ENCODE data around the gene WSB1.
A peak's percentile ranks its signal among the peaks of the same experiment; 100 is the strongest.

The WSB1 gene

DNA sequence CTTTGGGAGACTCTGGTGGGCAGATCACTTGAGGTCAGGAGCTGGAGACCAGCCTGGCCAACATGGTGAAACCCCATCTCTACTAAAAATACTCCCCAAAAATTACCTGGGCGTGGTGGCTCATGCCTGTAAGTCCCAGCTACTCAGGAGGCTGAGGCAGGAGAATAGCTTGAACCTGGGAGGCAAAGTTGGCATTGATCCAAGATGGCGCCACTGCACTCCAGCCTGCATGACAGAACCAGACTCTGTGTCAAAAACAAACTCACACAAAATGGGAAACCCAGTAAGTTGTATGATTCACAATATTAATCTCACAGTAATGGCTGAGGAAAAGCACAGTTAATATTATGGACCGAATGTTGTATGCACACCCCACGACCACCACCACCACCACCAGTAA is 24.3 kb downstream of the WSB1 start:
- Histone ChIP-seq H3K27me3 (ENCODE audit: low read depth, low read length) (no peaks in the 10 kb centered on the region), H3K4me3 (ENCODE audit: low read depth in 1 of 2, low read length in 2 of 2) (no peak overlapping the region), H3K4me1 (ENCODE audit: control insufficient read depth in 1 of 2, insufficient read depth in 2 of 2, low read length in 2 of 2) (peaks cover 10 to 22% of the 10 kb centered on the region in 2 donors), H3K9me3 (ENCODE audit: control insufficient read depth in 1 of 2, low read length in 2 of 2) (no peaks in the 10 kb centered on the region), H3K36me3 (ENCODE audit: control insufficient read depth in 1 of 2, insufficient read depth in 2 of 2, low read length in 2 of 2) (peaks cover 30 to 35% of the 10 kb centered on the region in 2 donors), H3K27ac (ENCODE audit: low read length) (no peak overlapping the region)

DNA sequence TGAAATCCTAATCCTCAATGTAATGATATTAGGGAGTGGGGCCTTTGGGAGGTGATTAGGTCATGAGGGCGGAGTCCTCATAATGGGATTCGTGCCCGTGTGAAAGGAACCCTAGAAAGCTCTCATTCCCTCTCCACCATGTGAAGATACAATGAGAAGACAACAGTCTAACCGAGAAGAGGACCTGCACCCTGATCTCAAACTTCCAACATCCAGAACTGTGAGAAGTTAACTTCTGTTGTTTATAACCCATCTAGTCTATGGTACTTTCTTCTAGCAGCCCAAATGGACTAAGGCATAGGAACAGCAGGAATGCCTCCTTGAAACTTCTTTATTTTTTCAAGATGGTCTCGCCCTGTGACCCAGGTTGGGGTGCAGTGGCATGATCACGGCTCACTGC is 24.7 kb downstream of the WSB1 start:
- Histone ChIP-seq H3K36me3 (ENCODE audit: control insufficient read depth in 1 of 2, insufficient read depth in 2 of 2, low read length in 2 of 2) (peaks cover 27 to 33% of the 10 kb centered on the region in 2 donors), H3K4me1 (ENCODE audit: control insufficient read depth in 1 of 2, insufficient read depth in 2 of 2, low read length in 2 of 2) (peaks cover 11 to 21% of the 10 kb centered on the region in 2 donors), H3K27ac (ENCODE audit: low read length) (no peak overlapping the region)

DNA sequence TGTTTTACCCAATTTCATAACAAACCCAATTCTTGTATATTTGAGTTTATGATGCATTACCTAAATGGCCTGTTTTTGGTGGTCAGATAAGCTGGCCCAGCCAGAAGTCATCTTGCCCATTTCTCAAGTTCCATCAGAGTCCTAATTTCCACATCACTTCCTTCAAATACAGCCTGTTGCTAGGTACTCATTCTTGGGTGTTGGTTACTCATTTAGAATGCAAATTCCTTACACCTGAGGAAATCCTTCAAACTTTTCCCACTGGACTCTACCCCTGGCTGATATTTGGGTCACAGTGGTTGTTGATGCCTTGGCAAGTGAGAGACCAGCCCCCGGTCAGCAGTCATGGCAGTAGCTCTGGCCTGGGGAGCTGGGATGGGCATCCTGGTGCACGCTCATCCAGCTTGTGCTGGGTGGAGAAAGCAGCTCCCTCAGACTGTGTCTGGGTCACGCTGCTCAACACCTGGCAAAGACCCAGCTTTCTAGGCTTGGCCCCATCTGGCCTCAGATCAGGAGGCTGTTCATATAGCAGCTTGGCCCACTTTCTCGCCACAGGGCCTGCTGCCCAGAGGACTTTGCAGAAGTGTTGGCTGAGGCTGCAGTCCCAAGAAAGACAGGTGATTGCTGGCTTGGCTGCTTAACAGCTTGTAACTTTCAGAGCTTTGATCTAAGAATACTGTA is 25.8 kb downstream of the WSB1 start:
- no peak overlapping the region for H3K4me3 ChIP-seq (ENCODE audit: low read depth in 1 of 2, low read length in 2 of 2)
- peak overlapping the region; percentile 20 for H3K27ac ChIP-seq (ENCODE audit: low read length)
- peaks cover 21 to 28% of the 10 kb centered on the region in 2 donors for H3K36me3 ChIP-seq (ENCODE audit: control insufficient read depth in 1 of 2, insufficient read depth in 2 of 2, low read length in 2 of 2)
- H3K9me3 ChIP-seq (ENCODE audit: control insufficient read depth in 1 of 2, low read length in 2 of 2), result no peaks in the 10 kb centered on the region
- no peaks in the 10 kb centered on the region for H3K27me3 ChIP-seq (ENCODE audit: low read depth, low read length)
- H3K4me1 ChIP-seq (ENCODE audit: control insufficient read depth in 1 of 2, insufficient read depth in 2 of 2, low read length in 2 of 2), result peaks cover 20 to 30% of the 10 kb centered on the region in 2 donors

More for the DNA sequence above, 24.7 kb downstream of the WSB1 start:
- Histone ChIP-seq H3K27me3 (ENCODE audit: low read depth, low read length) (no peaks in the 10 kb centered on the region), H3K4me3 (ENCODE audit: low read depth in 1 of 2, low read length in 2 of 2) (no peak overlapping the region), H3K9me3 (ENCODE audit: control insufficient read depth in 1 of 2, low read length in 2 of 2) (no peaks in the 10 kb centered on the region)

DNA sequence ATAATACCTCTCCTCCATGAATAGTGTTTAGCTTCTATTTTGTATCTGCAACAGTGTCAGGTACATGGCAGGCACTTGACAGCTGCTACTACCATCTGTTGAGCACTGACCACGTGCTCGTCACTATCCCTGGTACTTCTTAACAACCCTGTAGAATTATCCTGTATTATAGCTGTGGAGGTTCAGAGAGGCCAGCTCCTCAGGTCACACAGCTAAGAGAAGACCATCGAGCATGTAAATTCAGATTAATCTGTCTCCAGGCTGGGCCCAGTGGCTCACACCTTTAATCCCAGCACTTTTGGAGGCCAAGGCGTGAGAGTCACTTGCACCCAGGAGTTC is 26.3 kb downstream of the WSB1 start:
- no peaks in the 10 kb centered on the region for H3K27me3 ChIP-seq (ENCODE audit: low read depth, low read length)
- peaks cover 20 to 33% of the 10 kb centered on the region in 2 donors for H3K4me1 ChIP-seq (ENCODE audit: control insufficient read depth in 1 of 2, insufficient read depth in 2 of 2, low read length in 2 of 2)
- no peaks in the 10 kb centered on the region for H3K9me3 ChIP-seq (ENCODE audit: control insufficient read depth in 1 of 2, low read length in 2 of 2)
- H3K27ac ChIP-seq (ENCODE audit: low read length), result peak overlapping the region; percentile 5
- no peak overlapping the region for H3K4me3 ChIP-seq (ENCODE audit: low read depth in 1 of 2, low read length in 2 of 2)
- H3K36me3 ChIP-seq (ENCODE audit: control insufficient read depth in 1 of 2, insufficient read depth in 2 of 2, low read length in 2 of 2), result peaks cover 17 to 23% of the 10 kb centered on the region in 2 donors

DNA sequence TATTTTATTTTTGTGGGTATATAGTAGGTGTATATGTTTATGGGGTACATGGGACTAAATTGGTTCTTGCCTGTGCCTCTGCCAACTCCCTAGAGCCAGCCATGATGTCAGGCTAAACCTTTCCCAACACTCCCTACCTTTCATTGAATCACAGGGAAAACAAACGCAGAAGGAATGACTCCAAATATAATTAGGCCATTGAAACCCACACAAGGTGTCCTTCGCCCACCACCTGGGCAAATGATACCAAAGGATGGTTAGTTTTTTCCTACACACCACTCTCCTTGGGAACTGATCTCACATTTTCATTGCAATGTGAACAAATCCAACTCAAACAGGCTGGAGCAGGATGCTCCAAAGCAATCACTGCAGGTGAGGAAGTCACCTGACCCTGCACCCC is 27.5 kb downstream of the WSB1 start:
- H3K9me3 ChIP-seq (ENCODE audit: control insufficient read depth in 1 of 2, low read length in 2 of 2), result no peaks in the 10 kb centered on the region
- peaks cover 20 to 36% of the 10 kb centered on the region in 2 donors for H3K4me1 ChIP-seq (ENCODE audit: control insufficient read depth in 1 of 2, insufficient read depth in 2 of 2, low read length in 2 of 2)
- no peak overlapping the region for H3K27ac ChIP-seq (ENCODE audit: low read length)
- peaks cover 5 to 12% of the 10 kb centered on the region in 2 donors for H3K36me3 ChIP-seq (ENCODE audit: control insufficient read depth in 1 of 2, insufficient read depth in 2 of 2, low read length in 2 of 2)
- no peak overlapping the region for H3K4me3 ChIP-seq (ENCODE audit: low read depth in 1 of 2, low read length in 2 of 2)
- no peaks in the 10 kb centered on the region for H3K27me3 ChIP-seq (ENCODE audit: low read depth, low read length)

DNA sequence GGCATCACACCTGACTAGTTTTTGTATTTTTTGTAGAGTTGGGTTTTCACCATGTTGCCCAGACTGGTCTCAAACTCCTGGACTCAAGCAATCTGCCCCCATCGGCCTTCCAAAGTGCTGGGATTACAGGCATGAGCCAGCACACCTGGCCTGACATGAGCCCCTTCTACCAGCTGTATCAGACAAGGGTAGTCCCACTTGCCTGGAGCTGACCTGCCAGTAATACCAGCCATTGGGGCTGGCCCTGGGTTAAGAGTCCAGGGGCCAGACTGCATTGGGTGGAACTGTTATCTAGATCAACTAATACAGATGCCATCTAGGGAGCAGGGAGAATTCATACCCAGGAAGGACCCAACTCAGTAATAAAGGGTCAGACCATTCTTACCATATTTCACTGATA is 28.1 kb downstream of the WSB1 start:
- Histone ChIP-seq H3K27ac (ENCODE audit: low read length) (no peak overlapping the region), H3K27me3 (ENCODE audit: low read depth, low read length) (no peaks in the 10 kb centered on the region)

DNA sequence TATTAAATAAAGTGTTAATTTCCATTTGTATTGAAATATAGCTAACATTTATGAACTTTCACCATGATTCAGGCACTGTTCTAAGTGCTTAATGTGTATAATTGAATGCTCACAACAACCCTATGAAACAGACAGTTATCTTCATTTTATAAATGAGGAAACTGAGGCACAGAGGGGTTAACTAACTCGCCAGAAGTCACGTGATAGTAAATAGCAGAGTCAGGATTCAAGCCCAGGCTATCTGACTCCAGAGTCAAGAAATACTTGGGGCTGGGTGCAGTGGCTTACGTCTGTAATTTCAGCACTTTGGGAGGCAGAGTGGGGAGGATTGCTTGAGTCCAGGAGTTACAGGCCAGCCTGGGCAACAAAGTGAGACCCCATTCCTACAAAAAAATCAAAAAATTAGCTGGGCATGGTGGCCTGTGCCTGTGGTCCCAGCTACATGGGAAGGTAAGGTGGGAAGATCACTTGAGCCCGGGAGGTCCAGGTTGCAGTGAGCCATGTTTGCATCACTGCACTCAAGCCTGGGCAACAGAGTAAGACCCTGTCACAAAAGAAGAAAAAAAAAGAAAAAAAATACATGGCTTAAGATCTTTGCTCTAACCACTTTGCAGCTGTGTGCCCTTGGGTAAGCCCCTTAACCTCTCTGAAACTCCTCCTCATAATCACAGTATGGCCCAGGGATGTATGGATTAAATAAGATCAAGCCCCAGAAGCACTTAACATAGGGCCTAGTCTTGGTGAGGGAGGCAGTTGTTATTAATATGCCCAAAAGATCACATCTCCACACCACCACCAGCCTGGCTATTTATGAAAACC is 29.0 kb downstream of the WSB1 start:
- Histone ChIP-seq H3K4me1 (ENCODE audit: control insufficient read depth in 1 of 2, insufficient read depth in 2 of 2, low read length in 2 of 2) (peaks cover 20 to 36% of the 10 kb centered on the region in 2 donors), H3K9me3 (ENCODE audit: control insufficient read depth in 1 of 2, low read length in 2 of 2) (no peaks in the 10 kb centered on the region), H3K27ac (ENCODE audit: low read length) (no peak overlapping the region)

More for the DNA sequence above, 28.1 kb downstream of the WSB1 start:
- H3K36me3 ChIP-seq (ENCODE audit: control insufficient read depth in 1 of 2, insufficient read depth in 2 of 2, low read length in 2 of 2), result peaks cover 0 to 7% of the 10 kb centered on the region in 2 donors
- H3K4me3 ChIP-seq (ENCODE audit: low read depth in 1 of 2, low read length in 2 of 2), result no peak overlapping the region
- H3K4me1 ChIP-seq (ENCODE audit: control insufficient read depth in 1 of 2, insufficient read depth in 2 of 2, low read length in 2 of 2), result peaks cover 20 to 36% of the 10 kb centered on the region in 2 donors
- H3K9me3 ChIP-seq (ENCODE audit: control insufficient read depth in 1 of 2, low read length in 2 of 2), result no peaks in the 10 kb centered on the region

DNA sequence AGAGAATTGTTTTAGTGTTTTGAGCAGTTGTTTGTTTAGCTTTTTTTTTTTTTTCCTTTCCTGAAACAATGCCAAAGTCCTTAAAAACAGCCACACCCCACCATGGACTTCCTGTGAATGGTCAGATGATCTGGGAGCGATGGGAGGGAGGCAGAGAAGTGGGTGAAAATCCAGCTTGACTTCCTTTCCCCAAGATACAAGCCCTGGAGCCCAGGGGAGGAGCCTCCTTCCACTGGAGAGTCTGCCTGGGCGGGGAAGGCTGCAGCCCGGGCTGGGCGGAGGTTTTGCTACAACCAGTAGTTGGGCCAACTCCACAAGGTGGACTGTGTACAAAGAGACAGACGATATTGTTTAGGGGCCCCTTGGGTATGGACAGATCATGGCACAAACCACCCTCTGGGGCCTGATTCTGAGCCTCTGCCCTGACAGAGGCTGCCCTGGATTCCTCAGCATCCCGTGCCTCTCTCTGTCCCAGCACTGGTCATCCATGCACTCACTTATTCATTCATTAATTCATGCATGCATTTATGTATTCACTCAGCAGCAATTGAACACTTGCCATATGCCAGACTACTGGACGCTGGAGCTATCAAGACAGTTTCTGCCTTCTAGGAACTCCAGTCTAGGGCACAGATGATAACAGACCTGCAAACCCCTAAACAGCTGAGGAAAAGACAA is 29.8 kb downstream of the WSB1 start:
- H3K36me3 ChIP-seq (ENCODE audit: control insufficient read depth in 1 of 2, insufficient read depth in 2 of 2, low read length in 2 of 2), result peaks cover 0 to under 1% of the 10 kb centered on the region in 2 donors
- no peak overlapping the region for H3K27ac ChIP-seq (ENCODE audit: low read length)
- no peaks in the 10 kb centered on the region for H3K9me3 ChIP-seq (ENCODE audit: control insufficient read depth in 1 of 2, low read length in 2 of 2)
- peak overlapping the region in 1 of 2 donors; percentile 22 for H3K4me3 ChIP-seq (ENCODE audit: low read depth in 1 of 2, low read length in 2 of 2)
- no peaks in the 10 kb centered on the region for H3K27me3 ChIP-seq (ENCODE audit: low read depth, low read length)
- peaks cover 20 to 39% of the 10 kb centered on the region in 2 donors for H3K4me1 ChIP-seq (ENCODE audit: control insufficient read depth in 1 of 2, insufficient read depth in 2 of 2, low read length in 2 of 2)

More for the DNA sequence above, 29.0 kb downstream of the WSB1 start:
- Histone ChIP-seq H3K27me3 (ENCODE audit: low read depth, low read length) (no peaks in the 10 kb centered on the region), H3K4me3 (ENCODE audit: low read depth in 1 of 2, low read length in 2 of 2) (no peak overlapping the region), H3K36me3 (ENCODE audit: control insufficient read depth in 1 of 2, insufficient read depth in 2 of 2, low read length in 2 of 2) (peaks cover 0 to 7% of the 10 kb centered on the region in 2 donors)

DNA sequence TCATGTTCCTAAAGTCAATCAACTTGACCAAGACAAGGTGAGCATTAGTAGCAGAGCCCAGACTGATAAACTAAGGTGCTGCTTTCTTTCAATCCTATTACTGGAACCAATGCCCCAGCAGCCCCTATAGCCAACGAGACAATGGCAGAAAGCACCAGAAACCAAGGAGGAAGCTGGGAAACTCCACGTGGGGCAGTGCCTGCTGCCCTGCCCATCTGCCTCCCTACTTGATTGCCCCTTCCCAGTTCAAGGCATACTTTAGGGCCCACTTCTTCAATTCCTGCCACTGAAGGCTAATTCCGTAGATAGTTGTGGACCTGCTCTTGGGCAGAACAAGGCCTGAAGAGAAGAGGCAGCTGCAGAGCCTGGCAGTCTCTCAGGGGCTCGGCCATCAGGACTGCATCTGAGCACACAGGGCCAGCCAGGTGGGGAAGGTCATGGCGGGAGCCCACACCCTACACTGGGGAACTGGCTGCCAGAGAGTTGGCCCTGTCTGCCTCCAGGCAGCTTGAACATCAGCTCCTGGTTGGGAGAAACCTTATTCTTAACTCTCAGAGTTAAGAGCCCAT is 30.9 kb downstream of the WSB1 start:
- Histone ChIP-seq H3K36me3 (ENCODE audit: control insufficient read depth in 1 of 2, insufficient read depth in 2 of 2, low read length in 2 of 2) (no peaks in the 10 kb centered on the region), H3K9me3 (ENCODE audit: control insufficient read depth in 1 of 2, low read length in 2 of 2) (no peaks in the 10 kb centered on the region), H3K4me1 (ENCODE audit: control insufficient read depth in 1 of 2, insufficient read depth in 2 of 2, low read length in 2 of 2) (peaks cover 14 to 35% of the 10 kb centered on the region in 2 donors), H3K27ac (ENCODE audit: low read length) (no peak overlapping the region), H3K4me3 (ENCODE audit: low read depth in 1 of 2, low read length in 2 of 2) (no peak overlapping the region), H3K27me3 (ENCODE audit: low read depth, low read length) (no peaks in the 10 kb centered on the region)

DNA sequence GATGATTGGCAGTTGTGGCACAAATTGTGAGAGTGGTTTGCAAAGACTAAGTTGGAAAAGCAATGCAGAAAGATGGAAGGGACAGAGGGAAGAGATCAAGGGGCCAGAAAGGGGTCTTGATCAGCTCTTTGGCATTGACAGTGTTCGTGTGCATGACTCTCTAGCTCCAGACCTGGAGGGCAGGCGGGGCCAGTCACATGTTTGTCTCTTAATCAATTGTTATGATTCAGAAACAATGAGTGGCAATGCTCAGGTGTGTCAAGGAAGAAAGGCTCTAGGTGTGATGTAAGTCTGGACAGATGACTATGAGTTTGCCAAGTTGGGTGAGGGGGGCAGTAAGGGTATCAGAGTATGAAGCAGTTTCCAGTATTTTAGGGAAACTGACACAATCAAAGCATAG is 32.1 kb downstream of the WSB1 start:
- no peaks in the 10 kb centered on the region for H3K36me3 ChIP-seq (ENCODE audit: control insufficient read depth in 1 of 2, insufficient read depth in 2 of 2, low read length in 2 of 2)
- H3K9me3 ChIP-seq (ENCODE audit: control insufficient read depth in 1 of 2, low read length in 2 of 2), result no peaks in the 10 kb centered on the region
- H3K27me3 ChIP-seq (ENCODE audit: low read depth, low read length), result no peaks in the 10 kb centered on the region
- no peak overlapping the region for H3K4me3 ChIP-seq (ENCODE audit: low read depth in 1 of 2, low read length in 2 of 2)
- no peak overlapping the region for H3K27ac ChIP-seq (ENCODE audit: low read length)
- peaks cover 9 to 27% of the 10 kb centered on the region in 2 donors for H3K4me1 ChIP-seq (ENCODE audit: control insufficient read depth in 1 of 2, insufficient read depth in 2 of 2, low read length in 2 of 2)

DNA sequence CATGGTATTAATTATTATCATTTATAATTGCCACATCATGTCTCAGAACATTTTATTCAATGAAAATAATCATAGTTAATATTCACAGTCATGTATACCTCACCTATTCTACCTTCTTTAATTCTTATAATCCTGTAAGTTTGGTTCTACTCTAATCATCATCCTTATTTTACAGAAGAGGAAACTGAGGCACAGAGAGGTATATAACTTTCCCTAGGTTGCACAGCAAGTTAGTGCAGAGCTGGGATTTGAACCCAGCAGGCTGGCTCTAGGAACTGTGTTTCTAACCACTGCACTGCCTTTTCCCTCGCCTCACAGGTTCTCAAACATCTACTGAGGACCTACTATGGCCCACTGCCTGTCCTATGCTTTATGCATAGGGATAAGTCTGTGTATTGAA is 32.7 kb downstream of the WSB1 start:
- Histone ChIP-seq H3K4me3 (ENCODE audit: low read depth in 1 of 2, low read length in 2 of 2) (no peak overlapping the region), H3K27me3 (ENCODE audit: low read depth, low read length) (no peaks in the 10 kb centered on the region), H3K36me3 (ENCODE audit: control insufficient read depth in 1 of 2, insufficient read depth in 2 of 2, low read length in 2 of 2) (no peaks in the 10 kb centered on the region), H3K27ac (ENCODE audit: low read length) (no peak overlapping the region), H3K9me3 (ENCODE audit: control insufficient read depth in 1 of 2, low read length in 2 of 2) (no peaks in the 10 kb centered on the region), H3K4me1 (ENCODE audit: control insufficient read depth in 1 of 2, insufficient read depth in 2 of 2, low read length in 2 of 2) (peaks cover 9 to 27% of the 10 kb centered on the region in 2 donors)
